Erythroblast (primary cell): ENCODE results near the gene CABLES1.

Experiments used
- GATA1 ChIP-seq: IDR thresholded peaks from 2 replicates; pipeline ENCODE4 v1.6.1; 2011; ENCODE audit warnings: low read depth, mild to moderate bottlenecking, control low read depth, low read length, moderate library complexity
- POLR2A ChIP-seq: IDR thresholded peaks from 2 replicates; pipeline ENCODE4 v1.6.1; 2011; ENCODE audit warnings: mild to moderate bottlenecking, low read length

- TF ChIP-seq POLR2A (no peak), GATA1 (no peak)
Measured at GRCh38 chr18:23232331-23232730, 97.0 kb downstream of the CABLES1 start.
